Measurements from ENCODE around the gene RAB37.

Gene RAB37

GRCh38 chr17:74763565-74764387 lies 26.7 kb downstream of the RAB37 start:
- DNase-seq (ENCODE audit: low read depth): no peak

GRCh38 chr17:74764751-74765286 lies 27.8 kb downstream of the RAB37 start:
- no peak for DNase-seq (ENCODE audit: low read depth)

GRCh38 chr17:74766413-74766812 lies 29.4 kb downstream of the RAB37 start:
- DNase-seq (ENCODE audit: low read depth): no peak

- DNase-seq (ENCODE audit: low read depth): no peak
Observed at GRCh38 chr17:74767111-74767516, 30.1 kb downstream of the RAB37 start.

GRCh38 chr17:74768069-74768762 lies 31.2 kb downstream of the RAB37 start:
- DNase-seq (ENCODE audit: low read depth): peak; percentile 23

GRCh38 chr17:74768763-74769114 lies 31.7 kb downstream of the RAB37 start:
- DNase-seq (ENCODE audit: low read depth): no peak

GRCh38 chr17:74769266-74769855 lies 32.3 kb downstream of the RAB37 start:
- no peak for DNase-seq (ENCODE audit: low read depth)

- no peak for DNase-seq (ENCODE audit: low read depth)
Observed at GRCh38 chr17:74769856-74770497, 32.9 kb downstream of the RAB37 start.

- peak; percentile 18 for DNase-seq (ENCODE audit: low read depth)
Observed at GRCh38 chr17:74770498-74771318, 33.7 kb downstream of the RAB37 start.

- no peak for DNase-seq (ENCODE audit: low read depth)
Observed at GRCh38 chr17:74771319-74771914, 34.4 kb downstream of the RAB37 start.

- no peak for DNase-seq (ENCODE audit: low read depth)
Observed at GRCh38 chr17:74772053-74772452, 35.0 kb downstream of the RAB37 start.

- DNase-seq (ENCODE audit: low read depth): no peak
Observed at GRCh38 chr17:74773414-74773813, 36.4 kb downstream of the RAB37 start.

GRCh38 chr17:74773871-74774286 lies 36.8 kb downstream of the RAB37 start:
- DNase-seq (ENCODE audit: low read depth): no peak

GRCh38 chr17:74775409-74776043 lies 38.5 kb downstream of the RAB37 start:
- DNase-seq (ENCODE audit: low read depth): no peak

GRCh38 chr17:74776044-74776962 lies 39.2 kb downstream of the RAB37 start, which contains the start of gene NAT9:
Gene NAT9 (minus strand): TSS chr17:74776345. CDS start chr17:74775698, 647 bp downstream.
- DNase-seq (ENCODE audit: low read depth): peak; percentile 87

GRCh38 chr17:74776990-74777389 lies 39.9 kb downstream of the RAB37 start:
- no peak for DNase-seq (ENCODE audit: low read depth)

GRCh38 chr17:74777901-74778515 lies 41.0 kb downstream of the RAB37 start:
- DNase-seq (ENCODE audit: low read depth): no peak

- DNase-seq (ENCODE audit: low read depth): no peak
Observed at GRCh38 chr17:74778960-74779359, 41.9 kb downstream of the RAB37 start.

- DNase-seq (ENCODE audit: low read depth): no peak
Observed at GRCh38 chr17:74779501-74779900, 42.4 kb downstream of the RAB37 start.

Data from fibroblast of the conjunctiva (primary cell).